Right atrium auricular region (tissue), 2 donors: ENCODE measurements around the gene DTHD1. TPM values are rescaled to one million over a fixed set of nuclear protein-coding genes. Genes with fewer than 3 reads are reported as not detected.

Experiments used
- DNase-seq: peaks from one replicate; pipeline ENCODE4 v3.0.0-alpha.2; 2019; ENCODE audit warnings: low spot score
- H3K27ac ChIP-seq, 2 donors: fragments of 200-600 bp; sonication (generic); 1 replicate in 1 of 2; 2 replicates in 1 of 2; pipeline ENCODE4 v1.5.1; 2016 to 2019
- H3K27me3 ChIP-seq, 2 donors: fragments of 200-600 bp; sonication (generic); one replicate each; pipeline versions ENCODE4 v1.5.1 to v1.6.0; 2017 to 2019
- H3K36me3 ChIP-seq: fragments of 200-600 bp; sonication (generic); one replicate; pipeline ENCODE4 v1.5.1; 2016
- H3K4me1 ChIP-seq, 2 donors: fragments of 200-600 bp; sonication (generic); one replicate each; pipeline versions ENCODE4 v1.5.1 to v1.6.0; 2017 to 2019
- H3K4me3 ChIP-seq, 2 donors: fragments of 200-600 bp; sonication (generic); 1 replicate in 1 of 2; 2 replicates in 1 of 2; pipeline ENCODE4 v1.5.1; 2017 to 2019; ENCODE audit warnings: mild to moderate bottlenecking in 1 of 2, moderate library complexity in 1 of 2
- H3K9me3 ChIP-seq, 2 donors: fragments of 200-600 bp; sonication (generic); one replicate each; pipeline ENCODE4 v1.5.1; 2019
- total RNA-seq, 2 donors: library from RNA; depleted of rRNA; stranded (reverse); fragments of >200 nt; gene quantifications; one replicate each; pipeline ENCODE4 v1.1.0, GENCODE V29; 2016
- TF ChIP-seq, protein P1 (sequence below), 2 donors: fragments of 200-600 bp; sonication (generic); IDR thresholded peaks; one replicate each; pipeline ENCODE4 v1.5.1; 2019; ENCODE audit warnings: antibody characterized with exemption in 2 of 2

Gene DTHD1
- total RNA-seq, 2 donors from 2014 or later: 0.16 TPM; not detected in 1

GRCh38 chr4:36321176-36321575 lies 39.8 kb downstream of the DTHD1 start:
- no peaks in the 10 kb centered on the region for H3K36me3 ChIP-seq
- TF ChIP-seq, protein P1, sequence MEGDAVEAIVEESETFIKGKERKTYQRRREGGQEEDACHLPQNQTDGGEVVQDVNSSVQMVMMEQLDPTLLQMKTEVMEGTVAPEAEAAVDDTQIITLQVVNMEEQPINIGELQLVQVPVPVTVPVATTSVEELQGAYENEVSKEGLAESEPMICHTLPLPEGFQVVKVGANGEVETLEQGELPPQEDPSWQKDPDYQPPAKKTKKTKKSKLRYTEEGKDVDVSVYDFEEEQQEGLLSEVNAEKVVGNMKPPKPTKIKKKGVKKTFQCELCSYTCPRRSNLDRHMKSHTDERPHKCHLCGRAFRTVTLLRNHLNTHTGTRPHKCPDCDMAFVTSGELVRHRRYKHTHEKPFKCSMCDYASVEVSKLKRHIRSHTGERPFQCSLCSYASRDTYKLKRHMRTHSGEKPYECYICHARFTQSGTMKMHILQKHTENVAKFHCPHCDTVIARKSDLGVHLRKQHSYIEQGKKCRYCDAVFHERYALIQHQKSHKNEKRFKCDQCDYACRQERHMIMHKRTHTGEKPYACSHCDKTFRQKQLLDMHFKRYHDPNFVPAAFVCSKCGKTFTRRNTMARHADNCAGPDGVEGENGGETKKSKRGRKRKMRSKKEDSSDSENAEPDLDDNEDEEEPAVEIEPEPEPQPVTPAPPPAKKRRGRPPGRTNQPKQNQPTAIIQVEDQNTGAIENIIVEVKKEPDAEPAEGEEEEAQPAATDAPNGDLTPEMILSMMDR (IDR thresholded peaks at IDR 0.05): no peak
- no peaks in the 10 kb centered on the region for H3K27me3 ChIP-seq
- H3K27ac ChIP-seq: no peak overlapping the region
- no peaks in the 10 kb centered on the region for H3K4me1 ChIP-seq
- H3K4me3 ChIP-seq: no peak overlapping the region
- H3K9me3 ChIP-seq: no peaks in the 10 kb centered on the region
- no peak for DNase-seq

- Histone ChIP-seq H3K4me3 (no peak overlapping the region), H3K27ac (no peak overlapping the region), H3K36me3 (no peaks in the 10 kb centered on the region), H3K27me3 (no peaks in the 10 kb centered on the region), H3K9me3 (no peaks in the 10 kb centered on the region), H3K4me1 (no peaks in the 10 kb centered on the region)
- TF ChIP-seq, protein P1 (IDR thresholded peaks at IDR 0.05): no peak
- DNase-seq: no peak
Measured at GRCh38 chr4:36322921-36323354, 41.5 kb downstream of the DTHD1 start.

DNA sequence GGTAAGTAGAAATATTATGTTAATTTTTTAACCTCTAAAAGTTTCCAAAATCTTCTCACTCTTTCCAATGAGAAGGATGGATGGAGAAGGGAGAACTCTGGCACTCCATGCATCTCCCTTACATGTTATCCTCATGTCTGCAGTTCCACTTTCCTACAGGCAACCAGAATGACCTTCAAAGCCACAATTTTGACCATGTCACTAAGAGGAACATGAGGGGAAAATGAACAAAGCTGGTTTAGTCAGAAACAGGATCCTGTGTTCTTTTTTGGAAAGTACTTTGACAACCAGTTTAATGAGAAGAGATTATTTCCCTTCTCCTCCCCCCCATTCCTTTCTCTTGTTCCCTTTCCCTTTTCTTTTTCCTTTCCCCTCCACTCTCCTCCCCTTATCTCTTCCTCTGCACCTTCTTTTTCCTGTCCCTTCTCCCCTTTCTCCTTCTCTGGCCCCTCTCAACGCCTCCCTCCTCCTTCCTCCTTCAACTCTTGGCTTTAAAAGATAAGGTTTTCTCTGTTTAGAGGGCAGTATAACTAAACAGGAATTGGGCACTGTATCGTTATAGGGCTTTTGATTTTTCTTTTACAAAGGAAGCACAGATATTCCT lies 42.5 kb downstream of the DTHD1 start:
- TF ChIP-seq, protein P1 (IDR thresholded peaks at IDR 0.05): no peak
- no peaks in the 10 kb centered on the region for H3K9me3 ChIP-seq
- H3K27me3 ChIP-seq: no peaks in the 10 kb centered on the region
- no peak overlapping the region for H3K4me3 ChIP-seq
- DNase-seq: no peak
- no peak overlapping the region for H3K27ac ChIP-seq
- H3K4me1 ChIP-seq: no peaks in the 10 kb centered on the region
- no peaks in the 10 kb centered on the region for H3K36me3 ChIP-seq

DNA sequence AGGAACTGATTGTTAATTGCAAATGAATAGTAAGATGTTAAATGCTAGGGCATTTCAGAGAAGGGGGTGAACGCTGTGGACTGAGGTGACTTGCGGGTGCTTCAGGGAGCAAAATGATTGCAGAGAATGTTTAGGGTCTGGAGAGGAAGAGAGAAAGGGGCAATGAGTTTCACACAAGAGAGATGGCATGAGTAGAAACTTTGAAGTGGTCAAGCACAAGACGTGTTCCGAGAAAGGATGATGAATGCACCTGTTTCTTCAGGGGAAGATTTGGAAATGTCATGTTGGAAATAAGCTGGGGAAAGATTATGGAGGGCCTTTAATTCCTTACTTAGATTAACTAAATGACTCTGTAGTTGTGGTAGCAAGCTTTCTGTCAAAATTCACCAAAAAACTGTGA lies 43.4 kb downstream of the DTHD1 start:
- H3K4me1 ChIP-seq: no peaks in the 10 kb centered on the region

GRCh38 chr4:36325499-36325898 lies 44.1 kb downstream of the DTHD1 start:
- Histone ChIP-seq H3K4me3 (no peak overlapping the region), H3K27ac (no peak overlapping the region), H3K4me1 (no peaks in the 10 kb centered on the region), H3K9me3 (no peaks in the 10 kb centered on the region), H3K27me3 (no peaks in the 10 kb centered on the region), H3K36me3 (no peaks in the 10 kb centered on the region)
- TF ChIP-seq, protein P1 (IDR thresholded peaks at IDR 0.05): no peak
- DNase-seq: no peak

More for the DNA sequence above, 43.4 kb downstream of the DTHD1 start:
- no peaks in the 10 kb centered on the region for H3K27me3 ChIP-seq
- H3K27ac ChIP-seq: no peak overlapping the region
- TF ChIP-seq, protein P1 (IDR thresholded peaks at IDR 0.05): no peak
- H3K9me3 ChIP-seq: no peaks in the 10 kb centered on the region
- H3K36me3 ChIP-seq: no peaks in the 10 kb centered on the region
- DNase-seq: no peak
- no peak overlapping the region for H3K4me3 ChIP-seq

GRCh38 chr4:36325926-36326325 lies 44.5 kb downstream of the DTHD1 start:
- TF ChIP-seq, protein P1 (IDR thresholded peaks at IDR 0.05): no peak
- Histone ChIP-seq H3K4me3 (no peak overlapping the region), H3K27ac (no peak overlapping the region), H3K27me3 (no peaks in the 10 kb centered on the region), H3K9me3 (no peaks in the 10 kb centered on the region), H3K36me3 (no peaks in the 10 kb centered on the region), H3K4me1 (no peaks in the 10 kb centered on the region)
- DNase-seq: no peak
